ENCODE results near the gene CXCL8.

Gene CXCL8

DNA sequence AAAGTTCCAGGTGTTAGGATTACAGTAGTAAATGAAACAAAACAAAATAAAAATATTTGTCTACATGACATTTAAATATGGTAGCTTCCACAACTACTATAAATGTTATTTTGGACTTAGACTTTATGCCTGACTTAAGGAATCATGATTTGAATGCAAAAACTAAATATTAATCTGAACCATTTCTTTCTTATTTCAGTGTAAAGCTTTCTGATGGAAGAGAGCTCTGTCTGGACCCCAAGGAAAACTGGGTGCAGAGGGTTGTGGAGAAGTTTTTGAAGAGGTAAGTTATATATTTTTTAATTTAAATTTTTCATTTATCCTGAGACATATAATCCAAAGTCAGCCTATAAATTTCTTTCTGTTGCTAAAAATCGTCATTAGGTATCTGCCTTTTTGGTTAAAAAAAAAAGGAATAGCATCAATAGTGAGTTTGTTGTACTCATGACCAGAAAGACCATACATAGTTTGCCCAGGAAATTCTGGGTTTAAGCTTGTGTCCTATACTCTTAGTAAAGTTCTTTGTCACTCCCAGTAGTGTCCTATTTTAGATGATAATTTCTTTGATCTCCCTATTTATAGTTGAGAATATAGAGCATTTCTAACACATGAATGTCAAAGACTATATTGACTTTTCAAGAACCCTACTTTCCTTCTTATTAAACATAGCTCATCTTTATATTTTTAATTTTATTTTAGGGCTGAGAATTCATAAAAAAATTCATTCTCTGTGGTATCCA, 1.6 kb downstream of the CXCL8 start:
- H3K27me3 ChIP-seq (ENCODE audit: insufficient read depth, low read length), result no peaks in the 10 kb centered on the region

DNA sequence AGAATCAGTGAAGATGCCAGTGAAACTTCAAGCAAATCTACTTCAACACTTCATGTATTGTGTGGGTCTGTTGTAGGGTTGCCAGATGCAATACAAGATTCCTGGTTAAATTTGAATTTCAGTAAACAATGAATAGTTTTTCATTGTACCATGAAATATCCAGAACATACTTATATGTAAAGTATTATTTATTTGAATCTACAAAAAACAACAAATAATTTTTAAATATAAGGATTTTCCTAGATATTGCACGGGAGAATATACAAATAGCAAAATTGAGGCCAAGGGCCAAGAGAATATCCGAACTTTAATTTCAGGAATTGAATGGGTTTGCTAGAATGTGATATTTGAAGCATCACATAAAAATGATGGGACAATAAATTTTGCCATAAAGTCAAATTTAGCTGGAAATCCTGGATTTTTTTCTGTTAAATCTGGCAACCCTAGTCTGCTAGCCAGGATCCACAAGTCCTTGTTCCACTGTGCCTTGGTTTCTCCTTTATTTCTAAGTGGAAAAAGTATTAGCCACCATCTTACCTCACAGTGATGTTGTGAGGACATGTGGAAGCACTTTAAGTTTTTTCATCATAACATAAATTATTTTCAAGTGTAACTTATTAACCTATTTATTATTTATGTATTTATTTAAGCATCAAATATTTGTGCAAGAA, 2.3 kb downstream of the CXCL8 start:
- Histone ChIP-seq H3K36me3 (ENCODE audit: insufficient read depth, low read length) (no peaks in the 10 kb centered on the region), H3K4me1 (ENCODE audit: insufficient read depth, low read length) (no peaks in the 10 kb centered on the region), H3K27me3 (ENCODE audit: insufficient read depth, low read length) (no peaks in the 10 kb centered on the region), H3K4me3 (ENCODE audit: low read length) (no peak overlapping the region), H2AFZ (ENCODE audit: low read depth, low read length) (no peak overlapping the region), H3K9me3 (ENCODE audit: low read length) (no peaks in the 10 kb centered on the region)

More for the DNA sequence above, 1.6 kb downstream of the CXCL8 start:
- H3K9me3 ChIP-seq (ENCODE audit: low read length), result no peaks in the 10 kb centered on the region
- H2AFZ ChIP-seq (ENCODE audit: low read depth, low read length), result no peak overlapping the region
- no peaks in the 10 kb centered on the region for H3K4me1 ChIP-seq (ENCODE audit: insufficient read depth, low read length)
- no peaks in the 10 kb centered on the region for H3K36me3 ChIP-seq (ENCODE audit: insufficient read depth, low read length)
- no peak overlapping the region for H3K4me3 ChIP-seq (ENCODE audit: low read length)

DNA sequence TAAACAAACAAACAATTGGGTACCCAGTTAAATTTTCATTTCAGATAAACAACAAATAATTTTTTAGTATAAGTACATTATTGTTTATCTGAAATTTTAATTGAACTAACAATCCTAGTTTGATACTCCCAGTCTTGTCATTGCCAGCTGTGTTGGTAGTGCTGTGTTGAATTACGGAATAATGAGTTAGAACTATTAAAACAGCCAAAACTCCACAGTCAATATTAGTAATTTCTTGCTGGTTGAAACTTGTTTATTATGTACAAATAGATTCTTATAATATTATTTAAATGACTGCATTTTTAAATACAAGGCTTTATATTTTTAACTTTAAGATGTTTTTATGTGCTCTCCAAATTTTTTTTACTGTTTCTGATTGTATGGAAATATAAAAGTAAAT, 2.9 kb downstream of the CXCL8 start:
- Histone ChIP-seq H3K9me3 (ENCODE audit: low read length) (no peaks in the 10 kb centered on the region), H3K27me3 (ENCODE audit: insufficient read depth, low read length) (no peaks in the 10 kb centered on the region), H3K36me3 (ENCODE audit: insufficient read depth, low read length) (no peaks in the 10 kb centered on the region), H3K4me1 (ENCODE audit: insufficient read depth, low read length) (no peaks in the 10 kb centered on the region), H3K4me3 (ENCODE audit: low read length) (no peak overlapping the region), H2AFZ (ENCODE audit: low read depth, low read length) (no peak overlapping the region)

DNA sequence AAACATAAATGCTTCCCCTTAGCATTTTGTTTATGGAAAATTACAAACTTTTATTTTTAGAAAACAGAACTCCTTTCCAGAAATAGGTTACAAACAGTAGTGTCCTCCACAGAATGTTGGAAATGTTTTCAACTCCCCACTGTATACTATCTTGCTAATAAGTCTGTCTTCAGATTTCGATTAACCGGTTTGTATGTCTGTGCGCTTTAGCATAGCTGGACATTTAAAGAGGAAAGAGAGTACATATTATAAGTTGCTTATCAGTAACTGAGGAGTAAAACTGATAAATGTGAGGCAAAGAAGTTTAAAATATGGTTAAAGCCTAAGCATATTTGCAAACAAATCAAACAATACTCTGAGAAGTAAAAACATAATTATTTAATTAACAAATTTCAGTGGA, 3.4 kb downstream of the CXCL8 start:
- H3K9me3 ChIP-seq (ENCODE audit: low read length), result no peaks in the 10 kb centered on the region
- no peaks in the 10 kb centered on the region for H3K4me1 ChIP-seq (ENCODE audit: insufficient read depth, low read length)
- no peak overlapping the region for H2AFZ ChIP-seq (ENCODE audit: low read depth, low read length)
- no peak overlapping the region for H3K4me3 ChIP-seq (ENCODE audit: low read length)
- no peaks in the 10 kb centered on the region for H3K36me3 ChIP-seq (ENCODE audit: insufficient read depth, low read length)
- H3K27me3 ChIP-seq (ENCODE audit: insufficient read depth, low read length), result no peaks in the 10 kb centered on the region

DNA sequence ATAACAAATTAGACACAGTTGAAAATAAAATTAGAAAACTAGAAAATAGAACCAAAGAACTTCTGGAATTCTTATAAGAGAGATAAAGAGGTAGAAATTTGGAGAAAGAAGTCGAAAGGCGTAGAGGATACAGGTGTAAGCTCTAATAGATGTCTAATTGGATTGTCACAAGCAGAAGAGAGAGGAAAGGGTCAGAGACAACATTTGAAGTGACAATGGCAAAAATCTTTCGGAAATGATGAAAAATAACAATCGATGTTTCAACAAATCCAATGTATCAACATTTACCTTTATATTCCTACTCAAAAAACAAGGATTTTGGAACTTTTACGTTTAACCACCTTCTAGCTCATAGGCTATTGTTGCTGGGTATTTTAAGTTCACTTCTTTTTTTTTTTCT, 3.8 kb downstream of the CXCL8 start:
- no peaks in the 10 kb centered on the region for H3K36me3 ChIP-seq (ENCODE audit: insufficient read depth, low read length)
- H3K4me1 ChIP-seq (ENCODE audit: insufficient read depth, low read length), result no peaks in the 10 kb centered on the region
- H3K9me3 ChIP-seq (ENCODE audit: low read length), result no peaks in the 10 kb centered on the region
- H2AFZ ChIP-seq (ENCODE audit: low read depth, low read length), result no peak overlapping the region
- no peak overlapping the region for H3K4me3 ChIP-seq (ENCODE audit: low read length)
- H3K27me3 ChIP-seq (ENCODE audit: insufficient read depth, low read length), result no peaks in the 10 kb centered on the region

DNA sequence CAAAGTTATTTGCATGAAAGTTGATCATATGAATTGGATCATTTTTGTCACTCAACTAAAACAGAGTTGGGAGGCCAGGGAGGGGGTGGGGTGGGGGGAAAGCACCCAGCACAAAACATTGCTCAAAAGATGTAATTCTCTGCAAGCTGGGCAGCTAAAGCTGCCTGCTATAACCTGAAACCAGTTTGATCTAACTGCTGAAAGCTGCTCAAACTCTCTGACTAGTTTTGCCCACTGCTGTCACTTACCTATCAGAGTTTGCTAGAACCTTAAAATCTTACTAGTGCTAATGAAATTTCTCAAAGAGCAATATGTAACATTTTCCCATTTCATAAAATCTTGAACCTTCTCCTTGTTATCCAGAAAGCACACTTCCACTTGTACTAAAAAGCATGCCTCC, 10.4 kb downstream of the CXCL8 start:
- H3K4me3 ChIP-seq (ENCODE audit: low read length), result no peak overlapping the region
- no peaks in the 10 kb centered on the region for H3K27me3 ChIP-seq (ENCODE audit: insufficient read depth, low read length)
- H3K4me1 ChIP-seq (ENCODE audit: insufficient read depth, low read length), result no peaks in the 10 kb centered on the region
- no peak overlapping the region for H2AFZ ChIP-seq (ENCODE audit: low read depth, low read length)
- H3K36me3 ChIP-seq (ENCODE audit: insufficient read depth, low read length), result no peaks in the 10 kb centered on the region
- no peaks in the 10 kb centered on the region for H3K9me3 ChIP-seq (ENCODE audit: low read length)

DNA sequence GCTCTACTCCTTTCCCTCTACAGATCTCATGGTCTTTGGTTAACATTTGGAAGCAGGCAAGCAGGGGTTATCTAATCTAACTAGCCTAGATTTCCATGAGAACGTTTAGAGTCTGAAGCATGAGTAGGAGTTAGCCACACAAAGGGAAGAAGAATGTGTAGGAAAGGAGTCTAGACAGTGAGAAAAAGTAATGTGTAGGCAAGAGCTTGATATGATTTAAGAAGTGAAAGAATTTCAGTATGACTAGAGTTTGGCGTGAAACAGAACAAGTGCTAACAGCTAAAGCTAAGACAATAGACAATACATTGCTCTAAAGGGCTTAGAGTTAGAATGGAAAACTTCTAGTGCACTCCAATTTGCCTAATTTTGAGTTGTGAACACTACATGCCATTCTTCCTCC, 10.8 kb downstream of the CXCL8 start:
- Histone ChIP-seq H3K36me3 (ENCODE audit: insufficient read depth, low read length) (no peaks in the 10 kb centered on the region), H3K27me3 (ENCODE audit: insufficient read depth, low read length) (no peaks in the 10 kb centered on the region), H3K9me3 (ENCODE audit: low read length) (no peaks in the 10 kb centered on the region), H3K4me1 (ENCODE audit: insufficient read depth, low read length) (no peaks in the 10 kb centered on the region), H2AFZ (ENCODE audit: low read depth, low read length) (no peak overlapping the region), H3K4me3 (ENCODE audit: low read length) (no peak overlapping the region)

DNA sequence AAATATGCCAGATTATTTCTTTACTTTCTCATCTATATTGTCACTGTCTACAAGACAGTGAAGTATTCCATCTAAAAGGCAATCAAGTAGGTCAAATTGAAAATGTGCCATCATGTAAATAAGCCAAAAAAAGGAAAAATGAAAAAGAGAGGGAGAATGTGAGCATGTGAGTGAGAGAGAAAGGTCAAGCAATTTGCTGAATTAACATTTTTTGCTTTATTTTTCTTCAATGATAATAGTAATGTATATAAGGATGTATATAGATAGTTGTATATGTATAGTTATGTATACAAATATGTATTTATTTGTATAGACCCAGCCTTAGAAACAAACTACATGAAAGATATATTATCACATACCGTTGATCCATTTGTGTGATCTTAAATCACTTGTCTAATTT, 11.5 kb downstream of the CXCL8 start:
- Histone ChIP-seq H3K9me3 (ENCODE audit: low read length) (no peaks in the 10 kb centered on the region), H3K4me1 (ENCODE audit: insufficient read depth, low read length) (no peaks in the 10 kb centered on the region), H2AFZ (ENCODE audit: low read depth, low read length) (no peak overlapping the region), H3K27me3 (ENCODE audit: insufficient read depth, low read length) (no peaks in the 10 kb centered on the region), H3K4me3 (ENCODE audit: low read length) (no peak overlapping the region), H3K36me3 (ENCODE audit: insufficient read depth, low read length) (no peaks in the 10 kb centered on the region)

DNA sequence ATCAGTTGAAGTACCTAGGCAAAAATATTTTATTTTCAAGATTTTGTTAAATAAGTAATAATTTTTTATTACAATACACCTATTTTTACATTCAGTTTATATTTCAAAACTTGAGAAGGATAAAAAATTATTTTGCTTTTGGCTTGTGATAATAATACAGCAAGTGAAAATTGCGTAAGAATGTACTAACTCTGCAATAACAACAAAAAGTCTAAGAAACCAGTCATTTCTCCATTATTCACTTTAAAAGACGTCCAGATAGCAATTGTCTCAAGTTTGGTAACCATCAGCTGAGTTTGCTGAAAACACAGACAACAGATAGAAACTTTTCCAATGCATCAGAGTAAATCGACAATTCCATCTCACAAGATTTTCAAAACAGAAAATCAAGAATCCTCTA, 12.1 kb downstream of the CXCL8 start:
- Histone ChIP-seq H2AFZ (ENCODE audit: low read depth, low read length) (no peak overlapping the region), H3K27me3 (ENCODE audit: insufficient read depth, low read length) (no peaks in the 10 kb centered on the region), H3K4me3 (ENCODE audit: low read length) (no peak overlapping the region), H3K36me3 (ENCODE audit: insufficient read depth, low read length) (no peaks in the 10 kb centered on the region), H3K9me3 (ENCODE audit: low read length) (no peaks in the 10 kb centered on the region), H3K4me1 (ENCODE audit: insufficient read depth, low read length) (no peaks in the 10 kb centered on the region)

DNA sequence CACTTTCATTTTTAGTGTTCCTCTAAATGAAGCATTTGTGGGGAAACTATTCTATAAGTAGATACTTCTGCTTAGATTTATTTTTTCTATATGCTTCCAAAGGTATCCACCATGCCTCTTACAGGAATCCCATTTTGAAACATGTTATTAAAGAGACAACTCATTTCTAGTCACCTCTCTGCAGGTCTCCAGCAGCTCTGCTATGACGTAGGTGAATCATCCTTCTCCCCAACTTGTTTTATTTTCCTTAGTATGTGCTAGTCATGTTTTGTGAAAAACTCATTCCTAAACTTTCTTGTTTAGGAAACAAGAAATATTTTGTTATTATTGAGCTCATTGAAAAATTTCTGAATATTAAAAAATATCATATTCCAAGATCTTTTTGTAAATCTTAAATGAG, 12.8 kb downstream of the CXCL8 start:
- no peaks in the 10 kb centered on the region for H3K4me1 ChIP-seq (ENCODE audit: insufficient read depth, low read length)
- H3K4me3 ChIP-seq (ENCODE audit: low read length), result no peak overlapping the region
- H2AFZ ChIP-seq (ENCODE audit: low read depth, low read length), result no peak overlapping the region
- no peaks in the 10 kb centered on the region for H3K9me3 ChIP-seq (ENCODE audit: low read length)
- H3K36me3 ChIP-seq (ENCODE audit: insufficient read depth, low read length), result no peaks in the 10 kb centered on the region
- no peaks in the 10 kb centered on the region for H3K27me3 ChIP-seq (ENCODE audit: insufficient read depth, low read length)

DNA sequence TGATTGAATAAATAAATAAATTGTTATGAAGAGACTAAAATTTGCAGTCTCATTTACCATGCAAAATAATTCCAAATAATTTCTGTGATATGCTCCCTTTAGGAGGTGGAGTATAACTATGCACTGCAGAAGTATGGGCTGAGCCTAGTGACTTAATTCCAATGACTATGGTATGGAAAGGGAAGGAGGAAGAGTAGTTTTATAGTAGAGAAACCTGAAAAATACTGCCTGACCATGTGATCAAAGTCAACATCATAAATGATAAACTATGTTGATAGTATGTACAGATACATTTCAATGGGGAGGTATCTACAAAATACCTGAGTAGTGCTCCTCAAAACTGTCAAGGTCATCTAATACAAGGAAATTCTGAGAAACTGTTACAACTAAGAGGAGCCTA, 14.6 kb downstream of the CXCL8 start:
- Histone ChIP-seq H3K9me3 (ENCODE audit: low read length) (no peaks in the 10 kb centered on the region), H3K36me3 (ENCODE audit: insufficient read depth, low read length) (no peaks in the 10 kb centered on the region), H3K27me3 (ENCODE audit: insufficient read depth, low read length) (no peaks in the 10 kb centered on the region), H2AFZ (ENCODE audit: low read depth, low read length) (no peak overlapping the region), H3K4me1 (ENCODE audit: insufficient read depth, low read length) (no peaks in the 10 kb centered on the region), H3K4me3 (ENCODE audit: low read length) (no peak overlapping the region)

DNA sequence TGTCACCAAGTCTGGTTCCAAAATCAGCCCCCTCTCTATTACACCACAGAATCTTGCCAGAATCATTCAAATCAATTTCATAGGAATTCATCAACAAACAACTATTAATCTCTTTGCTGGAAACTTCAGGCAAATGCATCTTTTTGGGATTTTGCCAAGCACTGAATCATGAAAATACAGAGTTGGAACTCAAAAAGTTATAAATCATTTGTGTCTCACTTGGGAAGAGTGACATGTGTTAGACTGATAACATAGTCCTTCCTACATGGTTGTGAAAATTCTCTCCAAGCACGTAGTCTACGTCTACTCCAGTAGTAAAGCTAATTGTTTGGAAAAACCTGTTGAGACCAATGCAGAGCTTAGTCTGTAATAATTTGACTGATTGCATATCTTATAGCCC, 19.0 kb downstream of the CXCL8 start:
- no peaks in the 10 kb centered on the region for H3K9me3 ChIP-seq (ENCODE audit: low read length)
- H3K4me3 ChIP-seq (ENCODE audit: low read length), result no peak overlapping the region
- no peaks in the 10 kb centered on the region for H3K4me1 ChIP-seq (ENCODE audit: insufficient read depth, low read length)
- H3K27me3 ChIP-seq (ENCODE audit: insufficient read depth, low read length), result no peaks in the 10 kb centered on the region
- no peaks in the 10 kb centered on the region for H3K36me3 ChIP-seq (ENCODE audit: insufficient read depth, low read length)
- no peak overlapping the region for H2AFZ ChIP-seq (ENCODE audit: low read depth, low read length)

DNA sequence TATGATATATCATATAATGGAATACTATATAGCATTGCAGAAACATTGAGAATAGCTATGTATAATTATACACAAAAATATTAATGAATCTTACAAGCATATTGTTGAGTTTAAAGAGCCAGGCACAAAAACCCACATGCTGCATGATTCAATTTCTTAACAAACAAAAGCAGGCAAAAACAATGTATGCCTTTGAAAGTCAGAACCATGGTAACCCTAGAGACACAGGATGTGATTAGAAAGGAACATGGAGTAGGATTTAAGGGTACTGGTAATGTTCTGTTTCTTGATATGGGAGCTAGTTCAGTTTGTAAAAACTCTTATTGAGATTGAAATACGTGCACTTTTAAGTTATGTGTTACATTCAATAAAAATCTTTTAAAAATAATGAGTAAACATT, 21.5 kb downstream of the CXCL8 start:
- Histone ChIP-seq H2AFZ (ENCODE audit: low read depth, low read length) (no peak overlapping the region), H3K4me3 (ENCODE audit: low read length) (no peak overlapping the region), H3K9me3 (ENCODE audit: low read length) (no peaks in the 10 kb centered on the region), H3K4me1 (ENCODE audit: insufficient read depth, low read length) (no peaks in the 10 kb centered on the region), H3K27me3 (ENCODE audit: insufficient read depth, low read length) (no peaks in the 10 kb centered on the region), H3K36me3 (ENCODE audit: insufficient read depth, low read length) (no peaks in the 10 kb centered on the region)

DNA sequence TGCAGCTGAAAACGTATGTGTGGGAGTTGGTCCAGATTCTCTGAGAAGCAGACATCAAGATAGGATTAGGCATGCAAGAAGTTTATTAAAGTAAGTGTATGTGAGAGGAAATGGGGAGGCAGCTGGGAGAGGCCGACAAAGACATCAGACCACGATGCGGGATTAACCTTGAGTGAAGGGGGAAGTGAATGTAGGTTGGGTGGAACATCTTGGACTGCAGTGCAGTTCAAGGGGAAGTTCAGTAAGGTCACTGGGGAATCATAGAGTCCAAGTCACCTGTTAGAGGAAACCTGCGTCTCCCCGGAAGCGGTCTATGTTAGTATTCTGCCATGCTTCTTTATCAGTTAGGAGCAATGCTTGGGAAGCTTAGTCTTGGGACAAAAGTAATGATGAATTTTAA, 22.0 kb downstream of the CXCL8 start:
- H3K27me3 ChIP-seq (ENCODE audit: insufficient read depth, low read length), result no peaks in the 10 kb centered on the region
- no peak overlapping the region for H3K4me3 ChIP-seq (ENCODE audit: low read length)
- H3K36me3 ChIP-seq (ENCODE audit: insufficient read depth, low read length), result no peaks in the 10 kb centered on the region
- no peak overlapping the region for H2AFZ ChIP-seq (ENCODE audit: low read depth, low read length)
- no peaks in the 10 kb centered on the region for H3K4me1 ChIP-seq (ENCODE audit: insufficient read depth, low read length)
- no peaks in the 10 kb centered on the region for H3K9me3 ChIP-seq (ENCODE audit: low read length)
